Liver (tissue), 9 donors: ENCODE results near the gene POMT1. TPM values are rescaled to one million over a fixed set of nuclear protein-coding genes. Genes with fewer than 3 reads are reported as not detected.
A peak's percentile ranks its signal among the peaks of the same experiment; 100 is the strongest.
"Not testable (repeated sequence)": the region's sequence is repeated elsewhere in the genome, so short reads cannot be mapped to it uniquely, and the experiment has no call there.

Experiments
- DNase-seq: peaks from one replicate; pipeline ENCODE4 v3.0.0-alpha.2; 2017; ENCODE audit warnings: low spot score
- H3K27ac ChIP-seq, 2 donors: one replicate each; pipeline ENCODE4 v1.7.0; 2013; ENCODE audit warnings: inconsistent platforms in 2 of 2, low read length in 2 of 2, control low read depth in 1 of 2, low read depth in 1 of 2, mild to moderate bottlenecking in 1 of 2
- H3K27me3 ChIP-seq, 4 donors: one replicate each; pipeline versions ENCODE4 v1.6.1 to v1.7.0; 2013; ENCODE audit warnings: low read length in 3 of 4, inconsistent platforms in 1 of 4, mild to moderate bottlenecking in 1 of 4, moderate library complexity in 1 of 4; ENCODE audit not compliant: control insufficient read depth in 4 of 4, insufficient read depth in 4 of 4
- H3K36me3 ChIP-seq, 4 donors: one replicate each; pipeline versions ENCODE4 v1.6.1 to v1.7.0; 2013; ENCODE audit warnings: low read length in 3 of 4, mild to moderate bottlenecking in 3 of 4, low read depth in 1 of 4, moderate library complexity in 1 of 4; ENCODE audit not compliant: control insufficient read depth in 4 of 4, insufficient read depth in 3 of 4
- H3K4me1 ChIP-seq, 4 donors: one replicate each; pipeline versions ENCODE4 v1.6.1 to v1.7.0; 2013; ENCODE audit warnings: low read length in 3 of 4, mild to moderate bottlenecking in 3 of 4, moderate library complexity in 1 of 4; ENCODE audit not compliant: control insufficient read depth in 4 of 4, insufficient read depth in 4 of 4
- H3K4me3 ChIP-seq, 3 donors: one replicate each; pipeline versions ENCODE4 v1.6.1 to v1.7.0; 2013; ENCODE audit warnings: low read length in 3 of 3, control low read depth in 1 of 3, low read depth in 1 of 3, mild to moderate bottlenecking in 1 of 3
- H3K9ac ChIP-seq, 2 donors: one replicate each; pipeline ENCODE4 v1.7.0; 2013; ENCODE audit warnings: low read length in 2 of 2, mild to moderate bottlenecking in 2 of 2, moderate library complexity in 2 of 2, control low read depth in 1 of 2, low read depth in 1 of 2
- H3K9me3 ChIP-seq, 4 donors: one replicate each; pipeline versions ENCODE4 v1.6.1 to v1.7.0; 2013; ENCODE audit warnings: low read length in 3 of 4; ENCODE audit not compliant: control insufficient read depth in 4 of 4
- EGR1 ChIP-seq, 2 donors: IDR thresholded peaks; 2 replicates each; pipeline ENCODE4 v1.6.1; 2016 to 2018; ENCODE audit warnings: antibody characterized with exemption in 2 of 2, low read depth in 2 of 2
- FOXA1 ChIP-seq: IDR thresholded peaks from 2 replicates; pipeline ENCODE4 v1.6.1; 2016; ENCODE audit warnings: antibody characterized with exemption
- FOXA2 ChIP-seq: IDR thresholded peaks from 2 replicates; pipeline ENCODE4 v1.6.1; 2016; ENCODE audit warnings: antibody characterized with exemption
- GABPA ChIP-seq, 2 donors: IDR thresholded peaks in 1 of 2; conservative IDR thresholded peaks in 1 of 2; 2 replicates each; pipeline ENCODE4 v1.6.1; 2016; ENCODE audit warnings: antibody characterized with exemption in 2 of 2, mild to moderate bottlenecking in 1 of 2, moderate library complexity in 1 of 2
- HNF4A ChIP-seq, 2 donors: conservative IDR thresholded peaks; 2 replicates each; pipeline ENCODE4 v1.6.1; 2016; ENCODE audit warnings: antibody characterized with exemption in 2 of 2, mild to moderate bottlenecking in 2 of 2
- HNF4G ChIP-seq: IDR thresholded peaks from 2 replicates; pipeline ENCODE4 v1.6.1; 2016; ENCODE audit warnings: antibody characterized with exemption
- JUND ChIP-seq, 2 donors: IDR thresholded peaks; 2 replicates each; pipeline ENCODE4 v1.6.1; 2016; ENCODE audit warnings: antibody characterized with exemption in 2 of 2
- NR2F2 ChIP-seq: IDR thresholded peaks from 2 replicates; pipeline ENCODE4 v1.6.1; 2016; ENCODE audit warnings: antibody characterized with exemption
- RAD21 ChIP-seq, 2 donors: IDR thresholded peaks; 2 replicates each; pipeline ENCODE4 v1.6.1; 2016; ENCODE audit warnings: antibody characterized with exemption in 2 of 2, mild to moderate bottlenecking in 2 of 2
- RXRA ChIP-seq, 2 donors: IDR thresholded peaks; 2 replicates each; pipeline ENCODE4 v1.6.1; 2017 to 2018; ENCODE audit warnings: antibody characterized with exemption in 2 of 2, mild to moderate bottlenecking in 1 of 2
- SP1 ChIP-seq: IDR thresholded peaks from 2 replicates; pipeline ENCODE4 v1.6.1; 2018; ENCODE audit warnings: antibody characterized with exemption, mild to moderate bottlenecking
- YY1 ChIP-seq: IDR thresholded peaks from 2 replicates; pipeline ENCODE4 v1.6.1; 2016; ENCODE audit warnings: antibody characterized with exemption, mild to moderate bottlenecking
- WGBS: extraction: QIAGEN DNeasy Blood & Tissue Kit; methylation state at CpG from one replicate; pipeline ENCODE4 v1.1.7; 2013; 5-methylcytosine and 5-hydroxymethylcytosine counted together
- polyA plus RNA-seq, 2 donors: library from polyadenylated mRNA; stranded (reverse) in 1 of 2; unstranded in 1 of 2; fragments of 200-250 nt in 1 of 2; fragments of >200 nt in 1 of 2; fragmentation: Nextera tagmentation in 1 of 2; extraction: Ambion mirVana in 1 of 2; gene quantifications; one replicate each; pipeline versions ENCODE4 v1.2.1 to v1.2.3, GENCODE V29; 2013 to 2015
- total RNA-seq, 2 donors: library from RNA; depleted of rRNA; stranded (reverse); fragments of >200 nt; gene quantifications; one replicate each; pipeline ENCODE4 v1.2.3, GENCODE V29; 2014
- TF ChIP-seq, protein P1 (sequence below): IDR thresholded peaks from 2 replicates; pipeline ENCODE4 v1.6.1; 2016; ENCODE audit warnings: antibody characterized with exemption
- TF ChIP-seq, protein P2 (sequence below): IDR thresholded peaks from 2 replicates; pipeline ENCODE4 v1.6.1; 2016; ENCODE audit warnings: antibody characterized with exemption, mild to moderate bottlenecking
- TF ChIP-seq, protein P3 (sequence below): fragments of 150-350 bp; IDR thresholded peaks from 2 replicates; pipeline ENCODE4 v1.5.1; 2017; ENCODE audit warnings: improper control_type of control experiment, low read depth, low read length; ENCODE audit not compliant: missing input control
- TF ChIP-seq, protein P4 (sequence below): IDR thresholded peaks from 2 replicates; pipeline ENCODE4 v1.6.1; 2016; ENCODE audit warnings: antibody characterized with exemption
- donor health status: healthy.
- donor health status: healthy.
- donor health status: healthy.
- donor health status: healthy.
- donor health status: healthy.

The POMT1 gene
- total and polyA plus RNA-seq, 4 donors: 11.2 to 14.2 (median 11.6) TPM

DNA sequence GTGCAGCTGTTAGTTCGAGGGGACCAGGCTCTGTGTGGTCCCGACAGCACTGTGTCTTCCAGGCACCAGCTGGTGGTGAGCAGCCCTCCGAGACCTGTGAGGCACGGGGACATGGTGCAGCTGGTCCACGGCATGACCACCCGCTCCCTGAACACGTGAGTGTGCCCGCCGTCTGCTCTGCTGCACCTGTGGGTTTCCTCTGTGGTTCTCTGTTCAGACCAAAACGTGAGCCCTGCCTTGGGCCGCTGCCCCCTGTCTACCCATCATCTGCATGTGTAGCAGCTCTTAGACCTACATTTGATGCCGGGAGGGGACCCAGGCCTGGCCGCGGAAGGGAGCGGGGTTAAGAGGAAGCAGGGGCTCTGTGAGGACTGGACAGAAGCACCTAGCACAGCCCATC lies 10.5 kb downstream of the POMT1 start:
- 94% methylated on average over 15 of the region's 15 CpGs for WGBS
- Histone ChIP-seq H3K4me3 (no peak overlapping the region), H3K4me1 (no peaks in the 10 kb centered on the region), H3K9ac (no peak overlapping the region), H3K9me3 (peaks cover 0 to 6% (median 0%) of the 10 kb centered on the region in 4 donors), H3K27ac (no peak overlapping the region), H3K36me3 (peaks cover 0 to 45% (median 31%) of the 10 kb centered on the region in 4 donors), H3K27me3 (no peaks in the 10 kb centered on the region)
- no peak for DNase-seq
- TF ChIP-seq FOXA1 (no peak), HNF4G (no peak), YY1 (no peak), RXRA (IDR thresholded peaks at IDR 0.05) (no peak), FOXA2 (no peak), NR2F2 (no peak), EGR1 (IDR thresholded peaks at IDR 0.05; ENCODE audit: low read depth in 2 of 2) (no peak), SP1 (no peak), HNF4A (conservative IDR thresholded peaks at IDR 0.05) (no peak), GABPA (IDR thresholded peaks at IDR 0.05 in 1 of 2, conservative IDR thresholded peaks at IDR 0.05 in 1 of 2) (no peak), RAD21 (IDR thresholded peaks at IDR 0.05) (no peak), JUND (IDR thresholded peaks at IDR 0.05) (no peak)
- TF ChIP-seq, protein P1, sequence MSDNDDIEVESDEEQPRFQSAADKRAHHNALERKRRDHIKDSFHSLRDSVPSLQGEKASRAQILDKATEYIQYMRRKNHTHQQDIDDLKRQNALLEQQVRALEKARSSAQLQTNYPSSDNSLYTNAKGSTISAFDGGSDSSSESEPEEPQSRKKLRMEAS: no peak
- TF ChIP-seq, protein P2, sequence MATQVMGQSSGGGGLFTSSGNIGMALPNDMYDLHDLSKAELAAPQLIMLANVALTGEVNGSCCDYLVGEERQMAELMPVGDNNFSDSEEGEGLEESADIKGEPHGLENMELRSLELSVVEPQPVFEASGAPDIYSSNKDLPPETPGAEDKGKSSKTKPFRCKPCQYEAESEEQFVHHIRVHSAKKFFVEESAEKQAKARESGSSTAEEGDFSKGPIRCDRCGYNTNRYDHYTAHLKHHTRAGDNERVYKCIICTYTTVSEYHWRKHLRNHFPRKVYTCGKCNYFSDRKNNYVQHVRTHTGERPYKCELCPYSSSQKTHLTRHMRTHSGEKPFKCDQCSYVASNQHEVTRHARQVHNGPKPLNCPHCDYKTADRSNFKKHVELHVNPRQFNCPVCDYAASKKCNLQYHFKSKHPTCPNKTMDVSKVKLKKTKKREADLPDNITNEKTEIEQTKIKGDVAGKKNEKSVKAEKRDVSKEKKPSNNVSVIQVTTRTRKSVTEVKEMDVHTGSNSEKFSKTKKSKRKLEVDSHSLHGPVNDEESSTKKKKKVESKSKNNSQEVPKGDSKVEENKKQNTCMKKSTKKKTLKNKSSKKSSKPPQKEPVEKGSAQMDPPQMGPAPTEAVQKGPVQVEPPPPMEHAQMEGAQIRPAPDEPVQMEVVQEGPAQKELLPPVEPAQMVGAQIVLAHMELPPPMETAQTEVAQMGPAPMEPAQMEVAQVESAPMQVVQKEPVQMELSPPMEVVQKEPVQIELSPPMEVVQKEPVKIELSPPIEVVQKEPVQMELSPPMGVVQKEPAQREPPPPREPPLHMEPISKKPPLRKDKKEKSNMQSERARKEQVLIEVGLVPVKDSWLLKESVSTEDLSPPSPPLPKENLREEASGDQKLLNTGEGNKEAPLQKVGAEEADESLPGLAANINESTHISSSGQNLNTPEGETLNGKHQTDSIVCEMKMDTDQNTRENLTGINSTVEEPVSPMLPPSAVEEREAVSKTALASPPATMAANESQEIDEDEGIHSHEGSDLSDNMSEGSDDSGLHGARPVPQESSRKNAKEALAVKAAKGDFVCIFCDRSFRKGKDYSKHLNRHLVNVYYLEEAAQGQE: no peak
- TF ChIP-seq, protein P3, sequence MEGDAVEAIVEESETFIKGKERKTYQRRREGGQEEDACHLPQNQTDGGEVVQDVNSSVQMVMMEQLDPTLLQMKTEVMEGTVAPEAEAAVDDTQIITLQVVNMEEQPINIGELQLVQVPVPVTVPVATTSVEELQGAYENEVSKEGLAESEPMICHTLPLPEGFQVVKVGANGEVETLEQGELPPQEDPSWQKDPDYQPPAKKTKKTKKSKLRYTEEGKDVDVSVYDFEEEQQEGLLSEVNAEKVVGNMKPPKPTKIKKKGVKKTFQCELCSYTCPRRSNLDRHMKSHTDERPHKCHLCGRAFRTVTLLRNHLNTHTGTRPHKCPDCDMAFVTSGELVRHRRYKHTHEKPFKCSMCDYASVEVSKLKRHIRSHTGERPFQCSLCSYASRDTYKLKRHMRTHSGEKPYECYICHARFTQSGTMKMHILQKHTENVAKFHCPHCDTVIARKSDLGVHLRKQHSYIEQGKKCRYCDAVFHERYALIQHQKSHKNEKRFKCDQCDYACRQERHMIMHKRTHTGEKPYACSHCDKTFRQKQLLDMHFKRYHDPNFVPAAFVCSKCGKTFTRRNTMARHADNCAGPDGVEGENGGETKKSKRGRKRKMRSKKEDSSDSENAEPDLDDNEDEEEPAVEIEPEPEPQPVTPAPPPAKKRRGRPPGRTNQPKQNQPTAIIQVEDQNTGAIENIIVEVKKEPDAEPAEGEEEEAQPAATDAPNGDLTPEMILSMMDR: no peak
- TF ChIP-seq, protein P4, sequence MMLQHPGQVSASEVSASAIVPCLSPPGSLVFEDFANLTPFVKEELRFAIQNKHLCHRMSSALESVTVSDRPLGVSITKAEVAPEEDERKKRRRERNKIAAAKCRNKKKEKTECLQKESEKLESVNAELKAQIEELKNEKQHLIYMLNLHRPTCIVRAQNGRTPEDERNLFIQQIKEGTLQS: no peak

DNA sequence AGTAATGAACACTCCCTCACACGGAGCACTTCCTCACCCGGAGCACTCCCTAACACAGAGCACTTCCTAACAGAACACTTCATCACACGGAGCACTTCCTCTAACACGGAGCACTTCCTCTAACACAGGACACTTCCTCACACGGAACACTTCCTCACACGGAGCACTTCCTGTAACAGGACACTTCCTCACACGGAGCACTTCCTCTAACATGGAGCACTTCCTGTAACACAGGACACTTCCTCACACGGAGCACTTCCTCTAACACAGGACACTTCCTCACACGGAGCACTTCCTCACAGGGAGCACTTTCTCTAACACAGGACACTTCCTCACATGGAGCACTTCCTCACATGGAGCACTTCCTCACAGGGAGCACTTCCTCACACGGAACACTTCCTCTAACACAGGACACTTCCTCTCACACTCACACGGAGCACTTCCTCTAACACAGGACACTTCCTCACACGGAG lies 12.9 kb downstream of the POMT1 start:
- DNase-seq, H3K4me1 ChIP-seq, H3K27me3 ChIP-seq, H3K9ac ChIP-seq, H3K9me3 ChIP-seq, H3K27ac ChIP-seq, H3K4me3 ChIP-seq: not testable (repeated sequence)
- peak; percentile 21 to 77 for TF ChIP-seq EGR1 (IDR thresholded peaks at IDR 0.05; ENCODE audit: low read depth in 2 of 2)
- WGBS: 77% methylated on average over 12 of the region's 12 CpGs
- peaks cover 5 to 60% (median 39%) of the 10 kb centered on the region in 4 donors for H3K36me3 ChIP-seq
